ENCODE measurements around the gene KXD1.
"Not testable (repeated sequence)": the region's sequence is repeated elsewhere in the genome, so short reads cannot be mapped to it uniquely, and the experiment has no call there.

Gene KXD1, protein sequence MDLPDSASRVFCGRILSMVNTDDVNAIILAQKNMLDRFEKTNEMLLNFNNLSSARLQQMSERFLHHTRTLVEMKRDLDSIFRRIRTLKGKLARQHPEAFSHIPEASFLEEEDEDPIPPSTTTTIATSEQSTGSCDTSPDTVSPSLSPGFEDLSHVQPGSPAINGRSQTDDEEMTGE

GRCh38 chr19:18557411-18558201 lies at the start of gene KXD1:
Gene KXD1, plus strand, starts transcription at chr19:18557870. Its CDS starts 4,187 bp downstream, at chr19:18562057.
- DNase-seq: peak; percentile 99

DNA sequence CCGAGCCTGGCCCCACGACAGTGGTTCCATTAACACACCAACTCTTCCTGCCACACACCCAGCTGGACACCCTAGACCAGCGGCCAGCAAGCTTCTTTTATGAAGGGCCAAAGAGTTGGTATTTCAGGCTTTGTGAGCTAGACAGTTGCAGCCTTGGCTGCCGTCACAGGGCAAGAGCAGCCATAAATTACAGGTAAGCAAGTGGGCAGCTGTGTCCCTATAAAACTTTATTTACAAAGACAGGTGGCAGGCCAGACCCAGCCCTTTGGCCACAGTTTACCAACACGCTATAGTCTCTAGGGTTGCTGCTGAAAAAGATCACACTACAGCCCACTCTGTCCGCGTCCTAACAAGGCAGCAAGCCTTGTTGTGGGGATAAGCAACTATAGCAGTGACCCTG lies 49.1 kb upstream of the KXD1 start:
- DNase-seq: no peak

GRCh38 chr19:18510216-18510615 lies 47.5 kb upstream of the KXD1 start:
- no peak for DNase-seq

DNA sequence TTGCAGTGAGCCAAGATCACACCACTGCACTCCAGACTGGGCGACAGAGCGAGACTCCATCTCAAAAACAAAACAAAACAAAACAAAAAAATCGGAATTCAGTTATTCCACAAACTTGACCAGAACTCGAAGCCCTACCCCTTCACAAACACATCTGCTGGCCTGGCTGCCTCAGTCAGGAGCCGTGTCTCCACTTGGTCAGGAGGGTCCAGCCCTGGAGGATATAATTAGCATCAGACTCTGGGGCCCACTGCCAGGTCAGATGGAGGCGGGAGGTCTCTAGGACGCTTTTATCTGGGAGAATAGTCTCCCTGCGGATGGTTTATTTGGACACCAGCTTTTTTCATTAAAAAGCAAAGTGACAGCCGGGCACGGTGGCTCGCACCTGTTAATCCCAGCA lies 43.8 kb upstream of the KXD1 start:
- no peak for DNase-seq

GRCh38 chr19:18514800-18515682 lies 42.6 kb upstream of the KXD1 start:
- no peak for DNase-seq

- DNase-seq: no peak
Observed at GRCh38 chr19:18515959-18516358, 41.7 kb upstream of the KXD1 start.

DNA sequence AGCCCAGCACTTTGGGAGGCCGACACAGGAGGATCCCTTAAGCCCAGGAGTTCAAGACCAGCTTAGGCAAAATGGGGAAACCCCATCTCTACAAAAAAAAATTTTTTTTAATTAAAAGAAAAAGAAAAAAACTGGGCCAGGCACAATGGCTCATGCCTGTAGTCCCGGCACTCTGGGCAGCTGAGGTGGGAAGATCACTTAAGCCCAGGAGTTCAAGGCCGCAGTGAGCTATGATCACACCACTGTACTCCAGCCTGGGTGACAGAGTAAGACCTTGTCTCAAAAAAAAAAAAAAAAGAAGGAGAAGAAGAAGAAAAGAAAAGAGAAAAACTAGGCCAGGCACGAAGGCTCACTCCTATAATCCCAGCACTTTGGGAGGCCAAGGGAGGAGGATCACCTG lies 40.1 kb upstream of the KXD1 start:
- DNase-seq: no peak

DNA sequence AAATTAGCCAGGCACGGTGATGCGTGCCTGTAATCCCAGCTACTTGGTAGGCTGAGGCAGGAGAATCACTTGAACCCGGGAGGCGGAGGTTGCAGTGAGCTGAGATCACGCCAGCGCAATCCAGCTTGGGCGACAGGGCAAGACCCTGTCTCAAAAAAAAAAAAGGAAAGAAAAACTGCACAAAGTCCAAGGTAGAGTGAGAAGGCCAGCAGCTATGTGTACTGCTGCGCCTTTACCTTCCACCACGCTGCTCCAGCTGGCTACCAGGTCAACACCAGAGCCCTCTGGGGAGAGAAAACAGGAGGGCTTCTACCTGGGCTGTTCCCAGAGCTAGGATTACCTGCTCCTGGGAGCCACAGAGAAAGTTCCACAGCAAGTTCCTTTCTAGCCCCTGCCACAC lies 39.0 kb upstream of the KXD1 start:
- DNase-seq: no peak

DNA sequence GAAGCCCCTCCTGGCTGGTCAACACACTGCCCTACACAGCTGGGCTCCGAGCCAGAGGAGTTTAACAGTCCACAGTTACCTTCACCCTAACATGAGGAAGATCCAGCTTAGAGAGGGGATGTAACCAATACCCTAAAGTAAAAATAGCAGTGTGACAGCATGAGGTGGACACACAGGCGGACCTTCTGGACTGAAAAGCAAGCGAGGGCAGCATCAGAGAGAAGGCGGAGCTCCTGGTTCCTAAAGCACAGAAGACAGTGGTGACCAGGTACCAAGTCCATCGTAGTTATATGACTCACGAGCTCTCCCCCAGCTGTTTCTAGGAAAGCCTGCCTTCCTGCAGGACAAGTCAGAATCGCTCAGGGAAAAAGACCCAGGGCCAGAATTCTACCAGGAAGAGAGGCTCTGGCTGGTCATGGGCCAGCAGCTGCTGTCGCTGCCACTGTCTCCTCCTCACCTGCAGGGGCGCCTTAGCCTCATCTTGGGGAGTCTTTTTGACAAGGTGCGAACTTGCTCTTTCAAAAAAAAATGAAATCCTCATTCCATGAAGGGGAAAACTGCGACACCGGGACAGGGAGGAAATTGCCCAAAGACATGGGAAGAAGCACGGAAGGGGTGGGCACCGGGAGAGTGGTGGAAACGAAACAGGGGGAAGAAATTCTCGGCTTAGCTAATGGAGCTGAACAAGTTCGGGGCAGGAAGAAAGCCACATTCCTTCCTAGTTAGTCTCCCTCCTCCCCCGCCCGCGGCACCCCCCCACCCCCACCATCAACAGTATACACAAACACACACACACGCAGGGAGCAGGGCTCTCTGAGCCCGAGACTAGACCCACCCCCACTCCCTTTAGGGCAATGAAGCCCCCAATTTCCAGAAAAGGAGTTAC lies 37.5 kb upstream of the KXD1 start:
- DNase-seq: peak; percentile 76

DNA sequence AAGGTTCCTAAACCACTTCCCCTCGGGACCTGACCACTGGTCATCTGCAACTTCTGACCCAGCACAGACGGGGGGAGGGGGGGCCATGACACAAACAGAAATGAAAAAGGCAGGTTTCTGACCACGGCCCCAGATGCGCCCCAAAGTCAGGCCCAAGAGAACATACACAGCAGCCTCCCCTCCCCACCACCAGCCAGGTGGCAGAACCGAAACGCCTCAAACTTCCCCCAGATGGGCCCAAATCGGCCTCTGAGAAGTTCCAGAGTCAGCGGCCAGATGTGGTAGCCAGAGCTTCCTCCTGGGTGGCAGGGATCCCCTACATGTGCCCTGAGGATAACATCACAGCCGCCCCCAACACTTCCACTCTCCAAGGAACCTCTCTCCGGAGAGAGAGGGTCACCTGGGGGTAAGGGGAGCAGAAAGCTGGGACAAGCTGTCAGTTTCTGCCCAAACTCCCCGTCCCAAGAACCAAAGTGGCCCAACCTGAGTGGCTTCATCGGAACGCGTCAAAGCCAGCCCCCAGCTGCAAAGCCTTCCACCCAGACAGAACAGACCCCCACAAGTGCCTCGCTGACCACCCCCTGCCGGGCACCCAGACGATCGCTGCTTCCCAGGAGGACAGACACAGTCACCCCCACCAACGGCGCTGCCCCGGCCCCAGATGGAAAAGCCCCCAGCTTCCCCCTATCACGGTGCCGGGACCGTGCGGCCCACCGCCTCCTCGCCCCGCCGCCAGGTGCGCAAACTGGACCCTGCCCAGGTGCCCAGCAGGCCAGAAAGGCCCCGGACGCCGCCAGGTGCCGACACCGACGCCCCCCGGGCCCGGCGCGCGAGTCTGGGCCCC lies 36.6 kb upstream of the KXD1 start:
- no peak for DNase-seq

GRCh38 chr19:18521692-18522123 lies 36.0 kb upstream of the KXD1 start, which contains the start of gene ELL:
Gene ELL, minus strand, starts transcription at chr19:18522070. Its CDS starts 15 bp downstream, at chr19:18522055.
- DNase-seq: no peak

- peak; percentile 100 for DNase-seq
Observed at GRCh38 chr19:18522124-18522861, 35.4 kb upstream of the KXD1 start.

- DNase-seq: not testable (repeated sequence)
Observed at GRCh38 chr19:18522862-18523440, 34.7 kb upstream of the KXD1 start.

GRCh38 chr19:18523841-18524240 lies 33.8 kb upstream of the KXD1 start:
- no peak for DNase-seq

DNA sequence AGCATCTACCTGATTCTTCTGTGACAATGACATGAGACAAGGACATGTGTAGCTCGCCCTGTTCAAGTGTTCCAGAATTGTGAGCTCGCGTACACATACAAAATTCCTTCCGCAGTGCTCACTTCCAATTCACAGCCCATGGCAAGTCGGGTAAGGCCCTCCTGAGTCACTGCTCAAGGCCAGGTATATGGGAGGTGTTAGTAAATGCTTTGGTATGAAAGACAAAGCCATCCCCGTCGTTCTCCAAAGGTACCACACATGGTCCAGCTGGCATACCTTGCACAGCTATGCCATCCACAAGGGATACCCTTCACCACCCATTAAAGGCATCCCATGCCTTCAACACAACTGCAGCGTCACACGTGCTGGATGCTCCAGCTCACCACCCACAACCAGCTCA lies 31.4 kb upstream of the KXD1 start:
- no peak for DNase-seq

GRCh38 chr19:18529782-18530181 lies 27.9 kb upstream of the KXD1 start:
- no peak for DNase-seq

DNA sequence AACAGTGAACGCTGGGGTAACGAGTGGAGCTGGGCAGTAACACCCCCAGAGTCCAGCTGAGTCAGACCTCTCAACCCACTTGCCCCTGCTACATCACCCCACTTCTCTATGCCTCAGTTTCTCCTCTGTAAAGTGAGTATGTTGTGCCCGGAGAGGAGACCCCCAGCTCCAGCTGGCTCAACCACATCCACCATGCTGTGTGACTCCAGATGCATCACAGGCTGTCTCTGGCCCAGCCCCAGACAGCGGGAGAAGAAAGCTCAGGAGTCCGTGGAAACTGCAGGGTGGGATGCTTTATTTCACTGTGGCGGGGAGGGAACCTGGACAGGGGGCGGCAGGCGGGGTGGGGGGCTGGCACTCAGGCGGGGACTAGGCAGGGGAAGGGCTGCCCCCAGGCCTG lies 26.2 kb upstream of the KXD1 start:
- no peak for DNase-seq

GRCh38 chr19:18532168-18532890 lies 25.3 kb upstream of the KXD1 start:
- no peak for DNase-seq

- no peak for DNase-seq
Observed at GRCh38 chr19:18533058-18533457, 24.6 kb upstream of the KXD1 start.

- DNase-seq: no peak
Observed at GRCh38 chr19:18536475-18536874, 21.2 kb upstream of the KXD1 start.

Data from fibroblast of upper back skin (primary cell).